ENCODE measurements around the gene HMGCS1.

DNA sequence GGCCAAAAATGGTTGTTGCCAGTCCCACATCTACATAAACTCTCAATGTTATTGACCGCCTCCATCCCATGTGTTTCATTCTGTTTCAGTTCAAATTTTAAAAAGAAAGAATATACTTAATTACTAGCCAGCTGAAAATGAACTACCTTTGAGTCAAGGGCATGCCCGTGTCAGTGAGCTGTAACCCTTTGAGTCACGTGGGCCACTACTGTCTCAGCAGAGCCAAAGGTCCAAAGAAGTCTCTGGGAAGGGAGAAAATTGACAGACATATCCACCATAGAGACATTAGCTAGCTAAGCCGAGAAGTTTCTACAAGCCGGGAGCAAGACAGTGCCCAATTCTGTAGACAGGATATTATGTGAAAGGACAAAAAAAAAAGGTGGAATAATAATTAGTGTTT is 61.5 kb downstream of the HMGCS1 start:
- no peak for TF ChIP-seq POLR2A (IDR thresholded peaks at IDR 0.05)
- TF ChIP-seq, protein P1, sequence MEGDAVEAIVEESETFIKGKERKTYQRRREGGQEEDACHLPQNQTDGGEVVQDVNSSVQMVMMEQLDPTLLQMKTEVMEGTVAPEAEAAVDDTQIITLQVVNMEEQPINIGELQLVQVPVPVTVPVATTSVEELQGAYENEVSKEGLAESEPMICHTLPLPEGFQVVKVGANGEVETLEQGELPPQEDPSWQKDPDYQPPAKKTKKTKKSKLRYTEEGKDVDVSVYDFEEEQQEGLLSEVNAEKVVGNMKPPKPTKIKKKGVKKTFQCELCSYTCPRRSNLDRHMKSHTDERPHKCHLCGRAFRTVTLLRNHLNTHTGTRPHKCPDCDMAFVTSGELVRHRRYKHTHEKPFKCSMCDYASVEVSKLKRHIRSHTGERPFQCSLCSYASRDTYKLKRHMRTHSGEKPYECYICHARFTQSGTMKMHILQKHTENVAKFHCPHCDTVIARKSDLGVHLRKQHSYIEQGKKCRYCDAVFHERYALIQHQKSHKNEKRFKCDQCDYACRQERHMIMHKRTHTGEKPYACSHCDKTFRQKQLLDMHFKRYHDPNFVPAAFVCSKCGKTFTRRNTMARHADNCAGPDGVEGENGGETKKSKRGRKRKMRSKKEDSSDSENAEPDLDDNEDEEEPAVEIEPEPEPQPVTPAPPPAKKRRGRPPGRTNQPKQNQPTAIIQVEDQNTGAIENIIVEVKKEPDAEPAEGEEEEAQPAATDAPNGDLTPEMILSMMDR (IDR thresholded peaks at IDR 0.05): no peak

All from body of pancreas (tissue), 4 donors.